Panc1 (cell line): ENCODE results near the gene QARS1. TPM values are rescaled to one million over a fixed set of nuclear protein-coding genes. Genes with fewer than 3 reads are reported as not detected.
A peak's percentile ranks its signal among the peaks of the same experiment; 100 is the strongest.

Source experiments
- ATAC-seq: fragments of 200-7000 bp; cut with Tn5 transposase; 2 replicates; pipeline ENCODE4 v1.9.1; 2020; ENCODE audit warnings: mild to moderate bottlenecking, moderate library complexity
- BruUV-seq: library from RNA; stranded (reverse); fragments of 400-500 nt; replicated peaks from 2 replicates; lab custom pipeline; 2021; lab: Mats Ljungman, UMichigan
- CTCF ChIA-PET: fragments of 300-600 bp; sonication (Branson Sonifier 250); formaldehyde crosslinking; loops from one replicate; lab custom pipeline; 2022; ENCODE audit warnings: antibody characterized with exemption; lab: Charles Lee
- POLR2A ChIA-PET: fragments of 300-600 bp; sonication (Branson Sonifier 250); formaldehyde crosslinking; loops from one replicate; lab custom pipeline; 2022; ENCODE audit warnings: antibody characterized with exemption; lab: Charles Lee
- DNase-seq: peaks from one replicate; pipeline ENCODE4 v3.0.0-alpha.2; 2010; ENCODE audit warnings: low read depth, low spot score
- H3K27ac ChIP-seq: 2 replicates; pipeline ENCODE4 v1.5.1; 2011; ENCODE audit warnings: mild to moderate bottlenecking, low read length, inconsistent platforms
- H3K27me3 ChIP-seq: fragments of 200-500 bp; sonication (Bioruptor generic); 2 replicates; pipeline ENCODE4 v1.6.0; 2014; ENCODE audit warnings: low read length, inconsistent platforms; ENCODE audit not compliant: control insufficient read depth, insufficient read depth
- H3K36me3 ChIP-seq: fragments of 200-500 bp; sonication (Bioruptor generic); 2 replicates; pipeline ENCODE4 v1.5.1; 2014; ENCODE audit warnings: inconsistent platforms, mild to moderate bottlenecking, low read length, moderate library complexity; ENCODE audit not compliant: control insufficient read depth, insufficient read depth
- H3K4me1 ChIP-seq: 2 replicates; pipeline ENCODE4 v1.5.1; 2011; ENCODE audit warnings: inconsistent platforms, mild to moderate bottlenecking, low read length, moderate library complexity; ENCODE audit not compliant: control insufficient read depth, insufficient read depth
- H3K4me3 ChIP-seq, 2 experiments: 2 replicates each; pipeline ENCODE4 v1.5.1; 2011 to 2012; ENCODE audit warnings: low read depth in 2 of 2, low read length in 2 of 2, mild to moderate bottlenecking in 2 of 2, inconsistent platforms in 1 of 2, moderate library complexity in 1 of 2
- H3K9me3 ChIP-seq: fragments of 200-500 bp; sonication (Bioruptor generic); 2 replicates; pipeline ENCODE4 v1.5.1; 2014; ENCODE audit warnings: low read depth, mild to moderate bottlenecking, inconsistent platforms, low read length, moderate library complexity; ENCODE audit not compliant: control insufficient read depth, insufficient read depth
- POLR2AphosphoS5 ChIP-seq: IDR thresholded peaks from 2 replicates; pipeline ENCODE4 v1.6.1; 2012; ENCODE audit warnings: mild to moderate bottlenecking, low read depth, low read length, moderate library complexity
- SIN3A ChIP-seq: IDR thresholded peaks from 2 replicates; pipeline ENCODE4 v1.6.1; 2012; ENCODE audit warnings: low read depth, mild to moderate bottlenecking, low read length, moderate library complexity, borderline replicate concordance; ENCODE audit not compliant: insufficient read depth
- TCF7L2 ChIP-seq: IDR thresholded peaks from 2 replicates; pipeline ENCODE4 v1.6.1; 2011; ENCODE audit warnings: mild to moderate bottlenecking, low read depth, low read length, inconsistent platforms
- in situ Hi-C: cut with HindIII; loops from 2 replicates; pipeline ENCODE4 v1.10.0; 2016; ENCODE audit warnings: low sequenced_read_pairs, low pct_unique_long_range_greater_than_20kb
- intact Hi-C: fragments of 100-400 bp; cut with micrococcal nuclease; formaldehyde crosslinking; loops from one replicate; pipeline ENCODE4 v1.10.0; 2022; ENCODE audit not compliant: unreplicated experiment
- total RNA-seq: library from RNA; stranded (reverse); gene quantifications from one replicate; pipeline ENCODE4 v1.2.1, GENCODE V29; 2021; ENCODE audit not compliant: unreplicated experiment
- TF ChIP-seq, protein P1 (sequence below), 2 experiments: IDR thresholded peaks; 2 replicates each; pipeline ENCODE4 v1.6.1; 2011 to 2012; ENCODE audit warnings: low read depth in 2 of 2, control low read depth in 1 of 2, low read length in 1 of 2, mild to moderate bottlenecking in 1 of 2, moderate library complexity in 1 of 2; ENCODE audit not compliant: insufficient read depth in 1 of 2
- TF ChIP-seq, protein P2 (sequence below): fragments of 450-650 bp; IDR thresholded peaks from 2 replicates; pipeline ENCODE4 v1.5.1; 2017; ENCODE audit warnings: mild to moderate bottlenecking

QARS1 gene
- total RNA-seq, 1 experiment from 2014 or later = 186 TPM

DNA sequence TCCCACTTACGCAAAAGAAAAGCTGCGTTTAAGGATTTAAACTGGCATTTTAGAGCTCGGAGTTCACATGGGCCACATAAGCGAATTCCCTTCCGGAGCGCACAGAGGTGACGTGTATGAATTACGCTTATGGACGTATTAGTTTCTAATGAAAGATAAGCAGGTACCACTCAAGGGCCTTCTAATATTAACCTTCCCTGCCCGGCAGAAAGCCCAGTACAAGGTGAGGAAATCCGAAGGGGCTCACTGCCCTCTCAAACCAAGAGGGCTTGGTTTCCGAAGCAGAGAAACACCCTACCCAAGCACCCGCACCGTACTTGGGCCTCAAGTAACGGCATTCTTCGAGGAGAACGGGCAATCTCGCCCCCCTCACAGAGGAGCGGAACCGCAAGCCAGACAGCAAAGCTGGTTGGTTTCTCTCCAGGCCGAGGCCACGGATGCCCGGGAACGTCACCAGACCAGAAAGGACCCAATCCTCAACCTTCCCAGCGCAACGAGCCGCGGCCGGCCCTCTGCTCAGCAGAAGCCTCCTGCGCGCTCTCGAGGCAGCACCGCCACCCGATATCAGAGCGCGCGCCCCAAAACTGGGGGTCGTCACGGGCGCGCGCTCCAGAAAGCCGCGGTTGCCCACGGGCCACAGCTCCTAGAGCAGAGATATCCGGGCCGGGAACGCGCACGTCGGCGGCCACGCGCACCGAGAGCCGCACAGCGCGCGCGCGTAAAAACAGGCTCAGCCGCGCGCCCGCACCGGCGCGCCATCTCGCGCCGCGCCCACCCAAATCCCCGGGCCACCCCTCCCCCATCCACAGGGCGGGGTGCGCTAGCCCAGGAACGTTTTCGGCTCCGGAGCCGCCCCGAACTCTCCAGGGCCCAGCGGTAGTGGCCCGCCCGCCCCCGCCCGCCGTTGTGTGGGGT lies 11.4 kb downstream of the QARS1 start:
- intact Hi-C loops = no loop called here
- in situ Hi-C loops = no loop called here
- Histone ChIP-seq H3K27ac (peak overlapping the region; percentile 93), H3K4me1 (peaks cover 14% of the 10 kb centered on the region), H3K27me3 (no peaks in the 10 kb centered on the region), H3K4me3 (peak overlapping the region; percentile 87 to 90), H3K36me3 (peaks cover 4% of the 10 kb centered on the region; the same call in 1 of the 2 replicates), H3K9me3 (no peaks in the 10 kb centered on the region)
- ChIA-PET POLR2A (interaction anchor here (0.5 to 1.4 kb wide), 3 partner anchors 65 to 185 kb away, joined by 3 read pairs; partner anchors contain the start of gene WDR6), CTCF (interaction anchor here (0.6 to 1.5 kb wide), 3 partner anchors 40 to 106 kb away, joined by 3 to 5 read pairs (median 4); partner anchors contain the start of gene LAMB2)
- DNase-seq = no peak
- ATAC-seq = peak; percentile 62
- 0 out of 2 replicates have a peak, but pooled peaks have one; percentile 35 for TF ChIP-seq SIN3A
- TF ChIP-seq, protein P1, sequence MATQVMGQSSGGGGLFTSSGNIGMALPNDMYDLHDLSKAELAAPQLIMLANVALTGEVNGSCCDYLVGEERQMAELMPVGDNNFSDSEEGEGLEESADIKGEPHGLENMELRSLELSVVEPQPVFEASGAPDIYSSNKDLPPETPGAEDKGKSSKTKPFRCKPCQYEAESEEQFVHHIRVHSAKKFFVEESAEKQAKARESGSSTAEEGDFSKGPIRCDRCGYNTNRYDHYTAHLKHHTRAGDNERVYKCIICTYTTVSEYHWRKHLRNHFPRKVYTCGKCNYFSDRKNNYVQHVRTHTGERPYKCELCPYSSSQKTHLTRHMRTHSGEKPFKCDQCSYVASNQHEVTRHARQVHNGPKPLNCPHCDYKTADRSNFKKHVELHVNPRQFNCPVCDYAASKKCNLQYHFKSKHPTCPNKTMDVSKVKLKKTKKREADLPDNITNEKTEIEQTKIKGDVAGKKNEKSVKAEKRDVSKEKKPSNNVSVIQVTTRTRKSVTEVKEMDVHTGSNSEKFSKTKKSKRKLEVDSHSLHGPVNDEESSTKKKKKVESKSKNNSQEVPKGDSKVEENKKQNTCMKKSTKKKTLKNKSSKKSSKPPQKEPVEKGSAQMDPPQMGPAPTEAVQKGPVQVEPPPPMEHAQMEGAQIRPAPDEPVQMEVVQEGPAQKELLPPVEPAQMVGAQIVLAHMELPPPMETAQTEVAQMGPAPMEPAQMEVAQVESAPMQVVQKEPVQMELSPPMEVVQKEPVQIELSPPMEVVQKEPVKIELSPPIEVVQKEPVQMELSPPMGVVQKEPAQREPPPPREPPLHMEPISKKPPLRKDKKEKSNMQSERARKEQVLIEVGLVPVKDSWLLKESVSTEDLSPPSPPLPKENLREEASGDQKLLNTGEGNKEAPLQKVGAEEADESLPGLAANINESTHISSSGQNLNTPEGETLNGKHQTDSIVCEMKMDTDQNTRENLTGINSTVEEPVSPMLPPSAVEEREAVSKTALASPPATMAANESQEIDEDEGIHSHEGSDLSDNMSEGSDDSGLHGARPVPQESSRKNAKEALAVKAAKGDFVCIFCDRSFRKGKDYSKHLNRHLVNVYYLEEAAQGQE (IDR thresholded peaks at IDR 0.05; ENCODE audit: insufficient read depth in 1 of 2, low read depth in 2 of 2, low read length in 1 of 2) = no peak
- no TSS peak for BruUV-seq

- ChIA-PET CTCF (no interaction called here), POLR2A (no interaction called here)
- no peaks in the 10 kb centered on the region for H3K27me3 ChIP-seq
- no peaks in the 10 kb centered on the region for H3K4me1 ChIP-seq
- DNase-seq (no peak), ATAC-seq (no peak)
- no peak overlapping the region for H3K27ac ChIP-seq
- TF ChIP-seq, protein P2, sequence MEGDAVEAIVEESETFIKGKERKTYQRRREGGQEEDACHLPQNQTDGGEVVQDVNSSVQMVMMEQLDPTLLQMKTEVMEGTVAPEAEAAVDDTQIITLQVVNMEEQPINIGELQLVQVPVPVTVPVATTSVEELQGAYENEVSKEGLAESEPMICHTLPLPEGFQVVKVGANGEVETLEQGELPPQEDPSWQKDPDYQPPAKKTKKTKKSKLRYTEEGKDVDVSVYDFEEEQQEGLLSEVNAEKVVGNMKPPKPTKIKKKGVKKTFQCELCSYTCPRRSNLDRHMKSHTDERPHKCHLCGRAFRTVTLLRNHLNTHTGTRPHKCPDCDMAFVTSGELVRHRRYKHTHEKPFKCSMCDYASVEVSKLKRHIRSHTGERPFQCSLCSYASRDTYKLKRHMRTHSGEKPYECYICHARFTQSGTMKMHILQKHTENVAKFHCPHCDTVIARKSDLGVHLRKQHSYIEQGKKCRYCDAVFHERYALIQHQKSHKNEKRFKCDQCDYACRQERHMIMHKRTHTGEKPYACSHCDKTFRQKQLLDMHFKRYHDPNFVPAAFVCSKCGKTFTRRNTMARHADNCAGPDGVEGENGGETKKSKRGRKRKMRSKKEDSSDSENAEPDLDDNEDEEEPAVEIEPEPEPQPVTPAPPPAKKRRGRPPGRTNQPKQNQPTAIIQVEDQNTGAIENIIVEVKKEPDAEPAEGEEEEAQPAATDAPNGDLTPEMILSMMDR = no peak
- TF ChIP-seq POLR2AphosphoS5 (no peak), TCF7L2 (no peak), SIN3A (no peak)
- TF ChIP-seq, protein P1 (IDR thresholded peaks at IDR 0.05; ENCODE audit: insufficient read depth in 1 of 2, low read depth in 2 of 2, low read length in 1 of 2) = no peak
- BruUV-seq = no TSS peak
- intact Hi-C loops (no loop called here), in situ Hi-C loops (no loop called here)
- no peak overlapping the region for H3K4me3 ChIP-seq
- no peaks in the 10 kb centered on the region for H3K9me3 ChIP-seq
- peaks cover 4% of the 10 kb centered on the region; the same call in 1 of the 2 replicates for H3K36me3 ChIP-seq
Measured at GRCh38 chr3:49081429-49081828, 23.1 kb downstream of the QARS1 start.
